Fibroblast of lung (primary cell): ENCODE measurements around the gene SERPINB6. TPM values are rescaled to one million over a fixed set of nuclear protein-coding genes. Genes with fewer than 3 reads are reported as not detected.
A peak's percentile ranks its signal among the peaks of the same experiment; 100 is the strongest.

Source experiments
- DNase-seq, 2 donors: peaks; one replicate each; pipeline versions ENCODE4 v3.0.0 to v3.0.0-alpha.2; 2010; ENCODE audit warnings: low read depth in 2 of 2
- H2AFZ ChIP-seq: 2 replicates; pipeline ENCODE4 v1.5.1; 2012; ENCODE audit warnings: low read length, control low read depth, inconsistent platforms
- H3K27ac ChIP-seq: 2 replicates; pipeline ENCODE4 v1.5.1; 2011; ENCODE audit warnings: low read length, control low read depth; ENCODE audit not compliant: insufficient read depth
- H3K27me3 ChIP-seq: 2 replicates; pipeline ENCODE4 v1.5.1; 2011; ENCODE audit warnings: mild to moderate bottlenecking, low read length; ENCODE audit not compliant: control insufficient read depth, insufficient read depth
- H3K36me3 ChIP-seq: 2 replicates; pipeline ENCODE4 v1.5.1; 2011; ENCODE audit warnings: low read length; ENCODE audit not compliant: control insufficient read depth, insufficient read depth
- H3K4me1 ChIP-seq: 2 replicates; pipeline ENCODE4 v1.5.1; 2011; ENCODE audit warnings: low read length; ENCODE audit not compliant: control insufficient read depth, insufficient read depth; ENCODE audit errors: extremely low read depth
- H3K4me2 ChIP-seq: 2 replicates; pipeline ENCODE4 v1.5.1; 2011; ENCODE audit warnings: low read length, control low read depth; ENCODE audit not compliant: insufficient read depth; ENCODE audit errors: extremely low read depth
- H3K4me3 ChIP-seq, 4 experiments: fragments of 200-600 bp in 1 of 4; sonication (generic) in 1 of 4; replicated peaks in 1 of 4; 2 replicates each; pipeline ENCODE4 v1.5.1; 2011 to 2016; ENCODE audit warnings: low read length in 4 of 4, low read depth in 3 of 4, mild to moderate bottlenecking in 3 of 4, control low read depth in 2 of 4, inconsistent platforms in 1 of 4, mixed read lengths in 1 of 4; ENCODE audit not compliant: insufficient read depth in 1 of 4; ENCODE audit errors: control extremely low read depth in 1 of 4
- H3K79me2 ChIP-seq: 2 replicates; pipeline ENCODE4 v1.5.1; 2012; ENCODE audit warnings: mild to moderate bottlenecking, low read length, inconsistent platforms; ENCODE audit not compliant: control insufficient read depth, insufficient read depth
- H3K9ac ChIP-seq: 2 replicates; pipeline ENCODE4 v1.5.1; 2011; ENCODE audit warnings: mild to moderate bottlenecking, low read length, control low read depth; ENCODE audit not compliant: insufficient read depth
- H3K9me3 ChIP-seq: 2 replicates; pipeline ENCODE4 v1.5.1; 2012; ENCODE audit warnings: low read depth, low read length; ENCODE audit not compliant: control insufficient read depth, insufficient read depth
- H4K20me1 ChIP-seq: 2 replicates; pipeline ENCODE4 v1.5.1; 2011; ENCODE audit warnings: low read length; ENCODE audit not compliant: control insufficient read depth, insufficient read depth; ENCODE audit errors: extremely low read depth
- CTCF ChIP-seq, 2 donors: IDR thresholded peaks in 1 of 2; conservative IDR thresholded peaks in 1 of 2; 1 replicate in 1 of 2; 2 replicates in 1 of 2; pipeline ENCODE4 v1.5.1; 2011 to 2012; ENCODE audit warnings: low read length in 2 of 2, control low read depth in 1 of 2, inconsistent platforms in 1 of 2, low read depth in 1 of 2, mild to moderate bottlenecking in 1 of 2
- EZH2 ChIP-seq: IDR thresholded peaks from 2 replicates; pipeline ENCODE4 v1.5.1; 2012; ENCODE audit warnings: low read length, control low read depth, mild to moderate bottlenecking; ENCODE audit errors: missing control alignments
- polyA plus RNA-seq, 2 donors: library from polyadenylated mRNA; depleted of rRNA in 1 of 2; stranded (reverse) in 1 of 2; unstranded in 1 of 2; fragments of >200 nt; gene quantifications; 2 replicates each; pipeline ENCODE4 v1.2.1, GENCODE V29; 2011 to 2012; ENCODE audit warnings: missing spikeins in 1 of 2
- total RNA-seq: library from RNA; depleted of rRNA; stranded (reverse); fragments of >200 nt; gene quantifications from 2 replicates; pipeline ENCODE4 v1.2.1, GENCODE V29; 2014

SERPINB6 gene
- total and polyA plus RNA-seq, 2 donors (not counting 1 experiment from before 2014, with no cell fraction given) = 83.9 to 181 TPM

DNA sequence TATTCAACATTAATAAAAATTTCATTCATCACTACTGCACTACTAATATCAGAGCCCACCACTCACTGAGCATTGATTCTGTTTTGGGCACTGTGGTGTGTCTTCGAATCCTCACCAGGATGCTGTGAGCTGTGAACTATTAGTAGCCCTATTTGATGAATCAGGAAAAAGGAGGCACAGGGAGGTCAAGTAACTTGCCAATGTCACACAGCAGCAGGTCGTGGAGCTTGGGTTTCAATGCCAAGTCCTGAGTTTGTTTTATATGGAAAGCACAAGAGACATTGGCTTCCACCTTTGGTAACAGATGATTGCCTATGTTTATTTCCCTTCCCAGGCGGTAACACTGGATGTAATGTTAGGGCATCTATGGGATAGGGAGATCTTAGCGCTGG lies 43.3 kb upstream of the SERPINB6 start:
- no peak overlapping the region for H2AFZ ChIP-seq
- H3K4me2 ChIP-seq = no peak overlapping the region
- no peak for DNase-seq
- no peak overlapping the region for H3K4me3 ChIP-seq
- peaks cover 10% of the 10 kb centered on the region for H3K36me3 ChIP-seq
- no peaks in the 10 kb centered on the region for H4K20me1 ChIP-seq
- no peak overlapping the region for H3K27ac ChIP-seq
- H3K4me1 ChIP-seq = no peaks in the 10 kb centered on the region
- no peak for TF ChIP-seq EZH2
- TF ChIP-seq CTCF (conservative IDR thresholded peaks at IDR 0.05 in 1 of 2, IDR thresholded peaks at IDR 0.05 in 1 of 2; ENCODE audit: low read depth in 1 of 2, low read length in 2 of 2) = no peak
- H3K9me3 ChIP-seq = no peaks in the 10 kb centered on the region
- no peaks in the 10 kb centered on the region for H3K27me3 ChIP-seq
- H3K79me2 ChIP-seq = no peaks in the 10 kb centered on the region
- no peak overlapping the region for H3K9ac ChIP-seq

DNA sequence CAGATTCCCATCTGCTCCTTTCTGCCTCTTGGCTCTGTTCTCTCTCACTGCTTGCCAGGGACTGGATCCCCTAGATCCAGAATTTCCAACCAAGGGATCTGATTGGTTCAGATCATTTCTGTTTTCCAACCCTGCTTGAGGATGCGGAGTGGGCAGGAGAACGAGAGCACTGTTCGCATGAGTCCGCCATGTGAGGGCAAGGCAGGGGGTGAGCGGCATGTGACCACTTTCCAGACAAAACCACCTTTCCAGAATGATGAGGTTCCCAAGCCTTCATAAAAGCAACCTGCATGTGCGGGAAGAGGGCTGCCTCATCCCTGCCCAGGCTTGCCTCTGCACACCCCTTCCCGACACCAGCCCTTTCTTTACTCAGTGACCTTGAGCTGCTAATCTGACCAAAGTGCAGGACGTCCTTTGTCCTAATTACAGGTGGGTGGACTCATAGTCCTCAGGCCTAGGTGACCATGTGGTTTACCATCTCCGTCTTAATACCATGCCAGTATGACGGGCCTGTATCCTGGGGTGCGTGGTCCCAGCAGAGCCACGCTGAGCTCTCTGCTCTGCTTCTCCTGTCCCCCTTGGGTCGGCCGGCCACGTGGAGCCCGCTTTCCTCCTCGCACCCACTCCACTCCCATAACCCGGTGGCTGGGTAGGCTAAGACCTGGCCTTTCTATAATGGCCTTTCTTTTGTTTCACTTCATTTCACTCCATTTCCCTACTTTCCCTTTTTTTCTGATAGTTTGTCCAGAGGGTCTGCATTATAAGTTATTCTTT lies 42.7 kb upstream of the SERPINB6 start:
- Histone ChIP-seq H3K27ac (no peak overlapping the region), H2AFZ (no peak overlapping the region), H4K20me1 (no peaks in the 10 kb centered on the region), H3K4me2 (no peak overlapping the region), H3K9ac (no peak overlapping the region), H3K4me1 (no peaks in the 10 kb centered on the region), H3K9me3 (no peaks in the 10 kb centered on the region), H3K4me3 (no peak overlapping the region), H3K79me2 (no peaks in the 10 kb centered on the region), H3K27me3 (no peaks in the 10 kb centered on the region), H3K36me3 (peaks cover 9% of the 10 kb centered on the region)
- DNase-seq = no peak
- TF ChIP-seq CTCF (conservative IDR thresholded peaks at IDR 0.05 in 1 of 2, IDR thresholded peaks at IDR 0.05 in 1 of 2; ENCODE audit: low read depth in 1 of 2, low read length in 2 of 2) (no peak), EZH2 (no peak)

DNA sequence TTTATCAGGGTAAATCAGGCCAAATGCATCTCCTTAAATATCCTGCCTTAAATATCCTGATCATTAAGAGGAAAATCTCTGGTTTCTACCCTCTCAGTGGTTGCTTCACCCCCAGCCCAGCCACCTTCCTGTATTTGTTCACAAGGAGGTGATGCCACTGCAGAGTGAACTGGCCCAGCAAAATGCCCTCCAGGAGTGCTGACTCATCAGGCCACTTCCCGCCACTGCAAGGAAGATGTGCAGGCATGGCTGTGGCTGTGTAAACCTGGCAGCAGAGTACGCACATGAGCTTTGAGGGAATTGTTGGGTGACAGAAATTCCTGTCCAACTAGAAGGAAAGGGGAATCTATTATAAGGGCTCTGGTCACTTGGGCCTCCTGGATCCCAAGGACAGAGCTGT lies 42.1 kb upstream of the SERPINB6 start:
- peaks cover 9% of the 10 kb centered on the region for H3K36me3 ChIP-seq
- no peak overlapping the region for H3K4me2 ChIP-seq
- DNase-seq = peak; percentile 20 to 57
- H3K9ac ChIP-seq = no peak overlapping the region
- TF ChIP-seq EZH2 = no peak
- TF ChIP-seq CTCF (conservative IDR thresholded peaks at IDR 0.05 in 1 of 2, IDR thresholded peaks at IDR 0.05 in 1 of 2; ENCODE audit: low read depth in 1 of 2, low read length in 2 of 2) = no peak
- H3K27me3 ChIP-seq = no peaks in the 10 kb centered on the region
- H4K20me1 ChIP-seq = no peaks in the 10 kb centered on the region
- H3K4me1 ChIP-seq = no peaks in the 10 kb centered on the region
- no peak overlapping the region for H3K27ac ChIP-seq
- H2AFZ ChIP-seq = no peak overlapping the region
- no peak overlapping the region for H3K4me3 ChIP-seq
- no peaks in the 10 kb centered on the region for H3K79me2 ChIP-seq
- no peaks in the 10 kb centered on the region for H3K9me3 ChIP-seq
